ENCODE results near the gene COPB2.
"Not testable (repeated sequence)": the region's sequence is repeated elsewhere in the genome, so short reads cannot be mapped to it uniquely, and the experiment has no call there.

The COPB2 gene

DNA sequence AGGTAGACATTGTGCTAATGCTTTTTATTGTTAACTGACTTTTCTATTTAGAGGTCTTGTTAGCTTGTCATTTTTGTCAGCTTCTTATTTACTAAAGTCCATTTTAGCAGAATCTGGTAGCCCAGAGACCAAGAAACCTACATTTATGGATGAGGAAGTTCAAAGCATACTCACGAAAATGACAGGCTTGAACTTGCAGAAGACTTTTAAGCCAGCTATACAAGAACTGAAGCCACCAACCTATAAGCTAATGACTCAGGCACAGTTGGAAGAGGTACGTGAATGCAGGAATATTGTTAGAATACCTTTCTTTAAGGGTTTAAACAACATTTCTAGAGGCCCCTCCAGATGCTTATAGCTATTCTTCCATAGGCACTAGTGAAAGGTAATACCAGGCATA is 42.7 kb downstream of the COPB2 start:
- TF ChIP-seq, protein P1, sequence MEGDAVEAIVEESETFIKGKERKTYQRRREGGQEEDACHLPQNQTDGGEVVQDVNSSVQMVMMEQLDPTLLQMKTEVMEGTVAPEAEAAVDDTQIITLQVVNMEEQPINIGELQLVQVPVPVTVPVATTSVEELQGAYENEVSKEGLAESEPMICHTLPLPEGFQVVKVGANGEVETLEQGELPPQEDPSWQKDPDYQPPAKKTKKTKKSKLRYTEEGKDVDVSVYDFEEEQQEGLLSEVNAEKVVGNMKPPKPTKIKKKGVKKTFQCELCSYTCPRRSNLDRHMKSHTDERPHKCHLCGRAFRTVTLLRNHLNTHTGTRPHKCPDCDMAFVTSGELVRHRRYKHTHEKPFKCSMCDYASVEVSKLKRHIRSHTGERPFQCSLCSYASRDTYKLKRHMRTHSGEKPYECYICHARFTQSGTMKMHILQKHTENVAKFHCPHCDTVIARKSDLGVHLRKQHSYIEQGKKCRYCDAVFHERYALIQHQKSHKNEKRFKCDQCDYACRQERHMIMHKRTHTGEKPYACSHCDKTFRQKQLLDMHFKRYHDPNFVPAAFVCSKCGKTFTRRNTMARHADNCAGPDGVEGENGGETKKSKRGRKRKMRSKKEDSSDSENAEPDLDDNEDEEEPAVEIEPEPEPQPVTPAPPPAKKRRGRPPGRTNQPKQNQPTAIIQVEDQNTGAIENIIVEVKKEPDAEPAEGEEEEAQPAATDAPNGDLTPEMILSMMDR (IDR thresholded peaks at IDR 0.05; ENCODE audit: low read depth, low read length): no peak
- in situ Hi-C loops (cut with HindIII; ENCODE audit: low sequenced_read_pairs): loop anchor here (10.0 kb wide), 1 partner anchor 402 kb away; the partner anchor contains the start of genes FOXL2 and FOXL2NB
- no peak for DNase-seq (ENCODE audit: low read depth, low spot score)
- no peak overlapping the region for H3K4me3 ChIP-seq (ENCODE audit: low read depth, low read length)

DNA sequence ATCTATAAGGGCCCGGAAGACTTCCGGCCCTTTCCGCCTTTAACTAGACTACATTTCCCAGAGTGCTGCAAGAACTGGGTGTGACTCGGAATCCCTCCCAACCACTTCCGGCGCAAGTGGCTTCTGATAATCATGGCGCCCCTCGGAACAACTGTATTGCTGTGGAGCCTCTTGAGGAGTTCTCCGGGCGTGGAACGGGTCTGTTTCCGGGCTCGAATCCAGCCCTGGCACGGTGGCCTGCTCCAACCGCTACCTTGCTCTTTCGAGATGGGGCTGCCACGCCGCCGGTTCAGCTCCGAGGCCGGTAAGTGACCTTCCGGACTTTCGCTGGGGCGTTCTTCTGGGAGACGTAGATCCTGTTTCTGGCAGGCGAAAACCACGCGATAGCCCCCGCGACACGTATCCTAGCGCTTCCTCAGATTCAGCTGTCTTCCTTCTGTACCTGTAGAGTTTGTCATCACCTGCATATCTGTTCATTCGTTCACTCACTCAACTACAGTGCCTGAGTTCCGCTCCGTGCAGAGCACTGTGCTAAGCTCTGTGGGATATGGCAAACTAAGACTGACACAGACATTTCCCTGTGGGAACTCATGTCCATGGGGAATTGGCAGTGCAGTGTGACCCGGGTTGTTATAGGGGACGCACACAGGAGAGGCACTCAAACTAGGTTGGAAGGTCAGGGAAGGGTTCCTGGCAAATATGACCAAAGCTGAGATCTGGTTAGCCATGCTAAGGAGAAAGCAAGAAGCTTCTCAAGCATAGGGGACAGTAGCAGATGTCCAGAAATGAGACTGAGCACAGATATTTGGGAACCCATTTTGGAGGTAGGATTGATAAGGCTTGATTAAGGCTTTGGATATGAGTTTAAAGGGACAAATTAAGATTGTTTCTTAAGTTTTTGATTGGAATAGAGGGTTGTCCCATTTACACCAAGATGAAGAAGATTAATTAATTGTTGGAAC is 45.3 kb downstream of the COPB2 start, which contains the start of gene MRPS22:
MRPS22 (plus strand) TSS at position 126 of the 962 bp plus-strand sequence; CDS start at position 133, 7 bp downstream.
- TF ChIP-seq, protein P1 (IDR thresholded peaks at IDR 0.05; ENCODE audit: low read depth, low read length): no peak
- DNase-seq (ENCODE audit: low read depth, low spot score): peak; percentile 92
- peak within 1 kb of the TSS; percentile 97 for H3K4me3 ChIP-seq (ENCODE audit: low read depth, low read length)
- in situ Hi-C loops (cut with HindIII; ENCODE audit: low sequenced_read_pairs): loop anchor here (10.0 kb wide), 1 partner anchor 399 kb away; the partner anchor contains the start of genes FOXL2 and FOXL2NB

DNA sequence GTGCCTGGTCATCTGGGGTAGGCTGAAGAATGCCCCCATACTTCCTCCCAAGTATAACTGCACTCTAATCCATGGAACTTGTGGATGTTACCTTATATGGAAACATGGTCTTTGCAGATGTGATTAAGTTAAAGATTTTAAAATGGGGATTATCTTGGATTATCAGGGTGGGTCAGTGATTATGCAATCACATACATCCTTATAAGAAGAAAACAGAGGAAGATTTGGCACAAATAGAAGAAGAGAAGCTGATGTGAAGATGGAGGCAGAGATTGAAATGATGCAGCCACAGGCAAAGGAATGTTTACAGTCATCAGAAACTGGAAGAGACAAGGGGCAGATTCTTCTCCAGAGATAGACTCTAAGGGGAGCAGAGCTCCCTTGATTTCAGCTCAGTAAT is 47.4 kb downstream of the COPB2 start:
- in situ Hi-C loops (cut with HindIII; ENCODE audit: low sequenced_read_pairs): loop anchor here (10.0 kb wide), 1 partner anchor 397 kb away; the partner anchor contains the start of genes FOXL2 and FOXL2NB
- H3K4me3 ChIP-seq (ENCODE audit: low read depth, low read length): no peak overlapping the region
- no peak for DNase-seq (ENCODE audit: low read depth, low spot score)
- TF ChIP-seq, protein P1 (IDR thresholded peaks at IDR 0.05; ENCODE audit: low read depth, low read length): no peak

DNA sequence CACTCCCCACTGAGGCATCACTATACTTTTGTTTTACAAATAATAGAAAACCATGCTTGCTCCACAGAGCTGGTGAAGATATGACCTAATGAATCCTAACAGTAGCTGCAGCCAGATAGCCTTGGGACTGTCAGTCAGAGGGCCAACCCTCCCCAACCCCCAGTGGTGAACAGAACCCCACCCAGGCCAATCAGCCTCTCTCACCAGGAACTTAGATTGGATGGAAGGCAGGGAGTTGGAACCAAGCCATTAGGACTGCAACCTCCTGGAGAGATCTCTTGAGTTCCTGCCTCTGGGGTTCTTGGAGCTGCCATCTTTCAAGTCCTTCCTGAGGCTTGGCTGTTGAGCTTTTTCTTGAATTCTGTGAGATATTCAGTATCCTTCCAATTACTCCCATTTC is 48.7 kb downstream of the COPB2 start:
- no peak for DNase-seq (ENCODE audit: low read depth, low spot score)
- in situ Hi-C loops (cut with HindIII; ENCODE audit: low sequenced_read_pairs): loop anchor here (10.0 kb wide), 1 partner anchor 396 kb away; the partner anchor contains the start of genes FOXL2 and FOXL2NB
- TF ChIP-seq, protein P1 (IDR thresholded peaks at IDR 0.05; ENCODE audit: low read depth, low read length): no peak
- H3K4me3 ChIP-seq (ENCODE audit: low read depth, low read length): no peak overlapping the region

DNA sequence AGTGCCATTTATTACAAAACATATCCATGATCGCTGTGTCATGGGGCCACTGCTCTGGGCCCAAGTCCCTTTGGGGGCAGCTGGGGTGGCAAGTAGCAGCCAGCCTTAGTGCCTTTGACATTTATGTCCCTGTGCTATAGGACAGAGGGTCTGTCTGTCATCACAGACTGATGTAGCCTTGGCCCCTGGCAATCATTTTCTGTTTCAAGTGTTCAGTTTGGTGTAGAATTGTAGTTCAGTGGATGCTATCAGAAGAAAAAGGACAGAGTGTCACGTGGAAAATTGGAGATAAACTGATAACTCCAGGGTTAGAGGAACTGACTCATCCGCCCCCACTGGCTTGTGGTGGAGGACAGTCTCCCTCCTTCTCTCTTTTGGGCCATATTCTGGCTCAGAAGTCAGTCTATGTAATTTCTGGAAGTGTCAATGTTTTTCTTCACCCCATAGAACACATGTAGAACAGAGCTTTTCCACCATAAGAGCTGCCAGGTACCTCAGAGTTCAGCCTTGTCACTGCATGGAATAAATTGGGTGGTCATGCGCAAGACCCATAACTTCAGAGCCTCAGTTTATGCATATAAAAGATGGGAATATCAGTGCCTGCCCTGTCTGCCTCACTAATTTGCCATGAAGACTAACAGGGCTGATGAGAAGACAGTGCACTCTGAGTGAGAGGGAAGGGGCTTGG is 50.1 kb downstream of the COPB2 start:
- TF ChIP-seq, protein P1 (IDR thresholded peaks at IDR 0.05; ENCODE audit: low read depth, low read length): no peak
- no peak for DNase-seq (ENCODE audit: low read depth, low spot score)
- no peak overlapping the region for H3K4me3 ChIP-seq (ENCODE audit: low read depth, low read length)
- in situ Hi-C loops (cut with HindIII; ENCODE audit: low sequenced_read_pairs): no loop called here

DNA sequence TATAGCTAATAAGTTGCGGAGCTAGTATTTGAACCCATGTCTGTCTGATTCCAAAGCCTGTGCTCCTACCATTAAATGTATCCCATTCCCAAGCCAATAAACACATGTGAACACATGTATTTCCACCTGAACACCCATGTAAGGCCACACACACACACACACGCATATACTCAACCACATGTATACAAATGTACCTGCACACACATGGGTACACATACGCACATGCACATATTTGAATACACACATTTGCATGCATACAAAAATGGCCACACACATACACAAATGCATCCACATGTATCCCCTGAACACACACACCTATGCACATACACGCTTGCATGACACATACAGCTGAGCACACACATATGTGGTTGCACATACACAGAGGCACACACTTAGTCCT is 51.0 kb downstream of the COPB2 start:
- in situ Hi-C loops (cut with HindIII; ENCODE audit: low sequenced_read_pairs): no loop called here
- DNase-seq (ENCODE audit: low read depth, low spot score): no peak
- TF ChIP-seq, protein P1 (IDR thresholded peaks at IDR 0.05; ENCODE audit: low read depth, low read length): no peak

DNA sequence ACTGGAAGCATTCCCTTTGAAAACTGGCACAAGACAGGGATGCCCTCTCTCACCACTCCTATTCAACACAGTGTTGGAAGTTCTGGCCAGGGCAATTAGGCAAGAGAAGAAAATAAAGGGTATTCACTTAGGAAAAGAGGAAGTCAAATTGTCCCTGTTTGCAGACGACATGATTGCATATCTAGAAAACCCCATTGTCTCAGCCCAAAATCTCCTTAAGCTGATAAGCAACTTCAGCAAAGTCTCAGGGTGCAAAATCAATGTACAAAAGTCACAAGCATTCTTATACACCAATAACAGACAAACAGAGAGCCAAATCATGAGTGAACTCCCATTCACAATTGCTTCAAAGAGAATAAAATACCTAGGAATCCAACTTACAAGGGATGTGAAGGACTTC is 54.8 kb downstream of the COPB2 start:
- DNase-seq (ENCODE audit: low read depth, low spot score); H3K4me3 ChIP-seq (ENCODE audit: low read depth, low read length); in situ Hi-C loops (cut with HindIII; ENCODE audit: low sequenced_read_pairs): not testable (repeated sequence)

More for the DNA sequence above, 51.0 kb downstream of the COPB2 start:
- no peak overlapping the region for H3K4me3 ChIP-seq (ENCODE audit: low read depth, low read length)

All from astrocyte of the spinal cord (primary cell).